ENCODE data around the gene ATP1A1. TPM values are rescaled to one million over a fixed set of nuclear protein-coding genes. Genes with fewer than 3 reads are reported as not detected.

Gene ATP1A1
- total RNA-seq, 1 experiment from 2014 or later: 124 TPM

DNA sequence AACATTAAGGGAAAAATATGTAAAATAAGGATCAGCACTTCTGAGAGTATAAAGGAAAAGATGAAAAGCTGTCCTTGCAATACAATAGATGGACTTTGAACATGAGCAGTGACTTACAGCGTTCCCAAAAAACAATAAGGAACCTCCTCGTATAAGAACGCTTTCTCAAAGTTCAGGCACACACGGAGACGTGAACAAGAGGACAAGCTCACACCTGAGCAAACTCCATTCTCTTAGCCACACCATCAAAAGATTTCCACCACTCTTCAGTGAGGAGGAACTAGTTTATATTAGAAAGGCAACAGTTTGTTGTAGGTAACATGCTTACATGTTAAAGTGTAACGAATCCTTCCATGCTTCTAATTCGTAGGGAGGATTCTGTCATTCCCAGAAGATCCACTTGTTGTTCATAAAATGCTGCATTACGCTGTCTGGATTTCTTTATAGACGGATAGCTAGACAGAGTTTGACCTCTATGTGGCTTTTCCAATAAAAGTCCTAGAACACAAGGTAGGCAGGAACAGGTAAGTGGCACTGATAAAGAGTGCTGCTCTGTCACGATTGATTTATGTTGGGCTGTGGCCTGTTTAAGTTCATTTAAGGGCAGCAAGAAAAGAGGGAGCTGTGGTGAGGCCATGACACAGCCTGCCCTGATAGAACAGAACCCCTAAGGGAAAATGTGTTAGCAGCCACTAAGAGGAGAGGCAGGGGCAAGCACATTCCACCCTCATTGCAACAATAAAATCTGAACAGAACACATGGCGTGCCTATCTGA is 37.0 kb upstream of the ATP1A1 start:
- Histone ChIP-seq H3K4me3 (no peak overlapping the region), H3K9me3 (no peaks in the 10 kb centered on the region), H3K36me3 (no peaks in the 10 kb centered on the region), H3K27me3 (no peaks in the 10 kb centered on the region)
- DNase-seq: no peak

GRCh38 chr1:116337398-116337797 is 35.6 kb upstream of the ATP1A1 start:
- no peaks in the 10 kb centered on the region for H3K9me3 ChIP-seq
- no peaks in the 10 kb centered on the region for H3K36me3 ChIP-seq
- no peak for DNase-seq
- no peak overlapping the region for H3K4me3 ChIP-seq
- H3K27me3 ChIP-seq: no peaks in the 10 kb centered on the region

GRCh38 chr1:116338400-116338799 is 34.6 kb upstream of the ATP1A1 start:
- no peaks in the 10 kb centered on the region for H3K9me3 ChIP-seq

DNA sequence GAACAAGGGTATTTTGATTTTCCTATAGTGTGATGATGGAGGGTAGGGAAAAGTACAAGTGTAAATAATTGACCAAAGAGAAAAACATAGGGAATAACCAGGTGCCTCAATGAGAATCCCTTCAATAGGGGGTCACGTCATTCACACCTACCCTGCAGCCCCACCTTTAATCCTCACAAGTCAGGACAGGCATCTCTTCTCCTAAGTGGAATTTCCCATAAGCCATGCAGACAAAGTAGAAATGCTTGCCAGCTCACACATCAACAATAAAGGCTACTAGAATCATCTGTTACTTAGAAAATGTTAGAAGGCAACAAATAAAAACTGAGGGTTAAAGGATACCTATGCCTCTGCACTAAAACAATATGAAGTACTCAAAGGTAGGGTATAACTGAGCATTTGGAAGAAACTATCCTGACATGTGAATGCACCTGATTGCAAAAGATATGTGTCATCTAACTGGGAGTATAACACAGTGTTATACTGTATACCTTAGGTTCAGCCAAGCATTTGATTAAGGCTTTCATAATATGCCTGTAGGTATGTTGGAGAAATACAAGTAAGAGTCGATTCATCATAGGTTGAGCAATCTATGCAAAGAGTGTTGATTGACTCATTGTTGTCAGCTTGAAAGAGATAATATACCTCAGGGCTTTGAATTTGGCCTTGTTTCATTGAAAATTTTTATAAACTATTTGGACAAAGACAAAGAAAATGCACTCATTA is 32.4 kb upstream of the ATP1A1 start:
- no peak overlapping the region for H3K4me3 ChIP-seq
- no peak for DNase-seq
- no peaks in the 10 kb centered on the region for H3K36me3 ChIP-seq
- H3K27me3 ChIP-seq: no peaks in the 10 kb centered on the region
- no peaks in the 10 kb centered on the region for H3K9me3 ChIP-seq

More at GRCh38 chr1:116338400-116338799, 34.6 kb upstream of the ATP1A1 start:
- H3K4me3 ChIP-seq: no peak overlapping the region
- no peaks in the 10 kb centered on the region for H3K27me3 ChIP-seq
- H3K36me3 ChIP-seq: no peaks in the 10 kb centered on the region
- DNase-seq: no peak

- no peaks in the 10 kb centered on the region for H3K9me3 ChIP-seq
- H3K27me3 ChIP-seq: no peaks in the 10 kb centered on the region
- H3K36me3 ChIP-seq: no peaks in the 10 kb centered on the region
- DNase-seq: no peak
- H3K4me3 ChIP-seq: no peak overlapping the region
These were observed 30.0 kb upstream of the ATP1A1 start for GRCh38 chr1:116343019-116343418.

- H3K4me3 ChIP-seq: no peak overlapping the region
- no peaks in the 10 kb centered on the region for H3K27me3 ChIP-seq
- H3K36me3 ChIP-seq: no peaks in the 10 kb centered on the region
- DNase-seq: no peak
- no peaks in the 10 kb centered on the region for H3K9me3 ChIP-seq
These were observed 28.0 kb upstream of the ATP1A1 start for GRCh38 chr1:116345011-116345410.

DNA sequence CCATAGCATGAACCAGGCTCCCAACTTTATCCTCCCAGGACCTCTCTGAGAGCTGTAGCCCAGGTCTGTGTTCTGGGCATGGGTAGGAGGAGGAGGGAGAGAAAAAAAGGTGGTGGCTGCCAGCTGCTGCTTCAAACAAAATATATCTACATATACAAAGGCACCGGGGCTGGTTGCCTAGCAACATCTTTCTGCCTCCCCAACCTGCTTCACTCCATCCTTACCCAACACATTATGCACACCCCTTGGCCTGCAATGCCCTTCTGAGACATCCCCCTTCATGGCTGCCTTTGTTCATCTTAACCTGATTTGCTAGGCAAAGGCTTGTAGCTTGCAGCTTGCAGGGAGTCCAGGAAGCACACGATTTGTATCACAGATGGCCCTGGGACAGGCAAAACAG is 27.2 kb upstream of the ATP1A1 start:
- Histone ChIP-seq H3K27me3 (no peaks in the 10 kb centered on the region), H3K36me3 (no peaks in the 10 kb centered on the region), H3K4me3 (no peak overlapping the region), H3K9me3 (no peaks in the 10 kb centered on the region)
- DNase-seq: no peak

DNA sequence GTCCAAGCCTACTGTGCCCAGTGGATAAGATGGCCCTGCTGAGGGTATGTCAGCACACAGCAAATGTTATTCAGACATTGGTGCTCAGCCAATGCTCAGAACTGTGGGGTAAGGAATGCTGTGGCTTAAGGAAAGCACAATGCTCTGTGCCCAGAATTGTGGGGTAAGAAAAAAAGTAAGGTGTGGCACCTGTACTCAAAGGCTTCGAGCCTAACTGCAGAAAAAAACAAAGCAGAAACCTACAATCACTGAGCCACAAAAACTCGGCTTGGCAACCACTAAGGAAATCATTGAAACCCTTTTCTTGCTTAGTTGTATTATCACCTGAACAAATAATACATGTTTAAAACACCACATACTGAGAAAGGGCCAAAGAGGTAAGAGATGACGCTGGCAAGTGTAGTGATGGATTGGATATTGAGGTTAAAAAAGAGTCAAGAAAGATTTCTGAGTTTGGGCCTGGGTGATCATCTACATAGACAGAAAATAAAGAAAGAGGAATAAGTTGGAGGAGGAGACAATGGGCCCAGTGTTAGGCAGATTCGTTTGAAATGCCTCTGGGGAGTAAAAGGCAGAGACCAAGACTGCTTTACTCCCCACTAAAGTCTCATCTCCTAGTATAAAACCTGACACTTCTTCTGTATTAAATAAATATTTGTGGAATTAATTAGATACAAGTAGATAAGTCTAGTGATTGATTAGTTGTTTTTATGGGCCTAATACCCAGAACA is 25.9 kb upstream of the ATP1A1 start:
- no peaks in the 10 kb centered on the region for H3K27me3 ChIP-seq
- H3K9me3 ChIP-seq: no peaks in the 10 kb centered on the region
- DNase-seq: no peak
- no peak overlapping the region for H3K4me3 ChIP-seq
- H3K36me3 ChIP-seq: no peaks in the 10 kb centered on the region

DNA sequence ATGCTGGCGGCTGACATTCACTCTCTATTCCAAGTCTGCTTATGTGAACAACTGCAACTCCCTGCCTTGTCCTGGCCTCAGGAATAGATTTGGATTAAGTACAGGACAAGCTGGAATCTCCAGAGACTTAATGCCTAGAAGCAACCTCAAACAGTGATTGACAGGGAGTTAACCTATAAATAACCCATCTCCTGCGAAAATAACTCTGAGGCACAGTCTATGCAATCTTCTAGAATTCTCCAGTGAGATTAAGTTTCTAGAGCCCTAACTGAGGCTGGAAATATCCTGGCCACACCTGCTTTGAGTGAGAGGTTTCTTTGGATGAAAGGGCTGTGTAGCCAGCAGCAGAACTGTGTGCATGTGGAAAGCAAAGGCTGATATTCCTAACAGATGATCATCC is 25.3 kb upstream of the ATP1A1 start:
- no peaks in the 10 kb centered on the region for H3K36me3 ChIP-seq

DNA sequence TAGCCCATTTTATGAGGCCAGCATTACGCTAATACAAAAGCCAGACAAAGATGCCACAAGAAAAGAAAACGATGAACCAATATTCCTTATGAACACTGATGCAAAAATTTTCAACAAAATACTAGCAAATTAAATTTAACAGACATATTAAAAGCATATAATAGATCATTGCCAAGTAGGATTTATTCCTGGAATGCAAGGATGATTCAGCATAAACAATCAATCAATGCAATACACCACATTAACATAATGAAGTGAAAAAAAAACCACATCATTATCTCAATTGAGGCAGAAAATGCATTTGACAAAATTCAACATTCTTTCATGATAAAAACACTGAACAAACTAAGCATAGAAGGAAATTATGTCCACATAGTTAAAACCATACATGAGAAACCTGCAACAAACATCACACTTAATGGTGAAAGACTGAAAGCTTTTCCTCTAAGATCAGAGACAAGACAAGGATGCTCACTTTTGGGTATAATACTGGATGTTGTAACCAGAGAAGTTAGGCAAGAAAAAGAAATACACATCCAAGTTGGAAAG is 22.9 kb upstream of the ATP1A1 start:
- Histone ChIP-seq H3K36me3 (no peaks in the 10 kb centered on the region), H3K9me3 (no peaks in the 10 kb centered on the region), H3K27me3 (no peaks in the 10 kb centered on the region), H3K4me3 (no peak overlapping the region)
- DNase-seq: no peak

More for the DNA sequence above, 25.3 kb upstream of the ATP1A1 start:
- no peaks in the 10 kb centered on the region for H3K9me3 ChIP-seq
- H3K27me3 ChIP-seq: no peaks in the 10 kb centered on the region
- DNase-seq: no peak
- no peak overlapping the region for H3K4me3 ChIP-seq

- Histone ChIP-seq H3K36me3 (no peaks in the 10 kb centered on the region), H3K27me3 (no peaks in the 10 kb centered on the region), H3K9me3 (no peaks in the 10 kb centered on the region), H3K4me3 (no peak overlapping the region)
- DNase-seq: no peak
These were observed 21.1 kb upstream of the ATP1A1 start for GRCh38 chr1:116351914-116352313.

DNA sequence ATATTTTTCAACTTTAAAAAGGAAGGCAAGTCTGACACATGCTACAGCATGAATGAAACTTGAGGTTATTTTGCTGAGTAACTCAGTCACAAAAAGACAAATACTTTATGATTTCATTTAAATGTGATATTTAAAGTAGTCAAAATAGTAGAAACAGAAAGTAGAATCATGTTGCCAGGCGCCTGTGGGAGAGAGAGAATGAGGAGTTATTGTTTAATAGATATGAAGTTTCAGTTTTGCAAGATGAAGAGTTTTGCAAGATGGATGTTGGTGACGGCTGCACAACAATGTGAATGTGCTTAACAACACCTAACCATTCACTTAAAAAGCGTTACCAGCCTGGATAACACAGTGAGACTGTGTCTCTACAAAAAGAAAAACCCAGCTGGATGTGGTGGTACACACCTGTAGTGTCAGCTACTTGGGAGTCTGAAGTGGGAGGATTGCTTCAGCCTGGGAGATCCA is 20.7 kb upstream of the ATP1A1 start:
- no peaks in the 10 kb centered on the region for H3K36me3 ChIP-seq
- no peak overlapping the region for H3K4me3 ChIP-seq
- H3K27me3 ChIP-seq: no peaks in the 10 kb centered on the region
- DNase-seq: no peak
- H3K9me3 ChIP-seq: no peaks in the 10 kb centered on the region

- Histone ChIP-seq H3K36me3 (no peaks in the 10 kb centered on the region), H3K4me3 (no peak overlapping the region), H3K9me3 (no peaks in the 10 kb centered on the region), H3K27me3 (no peaks in the 10 kb centered on the region)
- DNase-seq: no peak
These were observed 19.9 kb upstream of the ATP1A1 start for GRCh38 chr1:116353155-116353554.

DNA sequence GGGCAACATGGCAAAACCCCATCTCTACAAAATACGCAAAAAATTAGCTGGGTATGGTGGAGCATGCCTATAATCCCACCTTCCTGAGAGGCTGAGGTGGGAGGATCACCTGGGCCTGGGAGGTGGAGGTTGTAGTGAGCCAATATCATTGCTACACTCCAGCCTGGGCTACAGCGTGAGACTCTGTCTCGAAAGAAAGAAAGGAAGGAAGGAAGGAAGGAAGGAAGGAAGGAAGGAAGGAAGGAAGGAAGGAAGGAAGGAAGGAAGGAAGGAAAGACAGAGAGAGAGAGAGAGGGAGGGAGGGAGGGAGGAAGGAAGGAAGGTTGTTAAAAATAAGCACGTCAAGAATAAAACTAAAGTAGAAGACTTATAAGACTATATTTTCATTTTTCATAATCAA is 17.0 kb upstream of the ATP1A1 start:
- no peaks in the 10 kb centered on the region for H3K9me3 ChIP-seq
- H3K27me3 ChIP-seq: no peaks in the 10 kb centered on the region
- no peaks in the 10 kb centered on the region for H3K36me3 ChIP-seq
- no peak for DNase-seq
- no peak overlapping the region for H3K4me3 ChIP-seq

GRCh38 chr1:116356673-116357072 is 16.4 kb upstream of the ATP1A1 start:
- Histone ChIP-seq H3K27me3 (no peaks in the 10 kb centered on the region), H3K9me3 (no peaks in the 10 kb centered on the region), H3K4me3 (no peak overlapping the region), H3K36me3 (no peaks in the 10 kb centered on the region)
- no peak for DNase-seq

GRCh38 chr1:116357487-116357886 is 15.6 kb upstream of the ATP1A1 start:
- DNase-seq: no peak
- Histone ChIP-seq H3K36me3 (no peaks in the 10 kb centered on the region), H3K4me3 (no peak overlapping the region), H3K9me3 (no peaks in the 10 kb centered on the region), H3K27me3 (no peaks in the 10 kb centered on the region)

All from MG63 (cell line).